KMS-11 (cell line): ENCODE results near the gene UBALD2.

Experiments
- H2AFZ ChIP-seq: fragments of 200-600 bp; sonication (generic); 2 replicates; pipeline ENCODE4 v1.6.1; 2016; ENCODE audit warnings: antibody characterized with exemption, mixed run types, low read depth
- H3K27ac ChIP-seq: fragments of 200-600 bp; sonication (generic); 2 replicates; pipeline ENCODE4 v1.6.1; 2016; ENCODE audit warnings: mild to moderate bottlenecking, mixed run types
- H3K27me3 ChIP-seq: fragments of 200-600 bp; sonication (generic); 2 replicates; pipeline ENCODE4 v1.6.1; 2017; ENCODE audit warnings: mild to moderate bottlenecking, low read depth, mixed run types, moderate library complexity; ENCODE audit not compliant: insufficient read depth
- H3K36me3 ChIP-seq: fragments of 200-600 bp; sonication (generic); 2 replicates; pipeline ENCODE4 v1.6.1; 2017; ENCODE audit warnings: mild to moderate bottlenecking, mixed run types; ENCODE audit not compliant: insufficient read depth
- H3K4me1 ChIP-seq: fragments of 200-600 bp; sonication (generic); 2 replicates; pipeline ENCODE4 v1.6.1; 2016; ENCODE audit warnings: mild to moderate bottlenecking, low read depth, mixed run types; ENCODE audit not compliant: poor library complexity, severe bottlenecking
- H3K4me2 ChIP-seq: fragments of 200-600 bp; sonication (generic); 2 replicates; pipeline ENCODE4 v1.7.0; 2016; ENCODE audit warnings: mild to moderate bottlenecking, mixed run types
- H3K4me3 ChIP-seq: fragments of 200-600 bp; sonication (generic); IDR thresholded peaks from 2 replicates; pipeline ENCODE4 v1.6.1; 2017; ENCODE audit warnings: low read depth, low read length, mixed read lengths; ENCODE audit not compliant: insufficient read depth
- H3K79me2 ChIP-seq: fragments of 200-600 bp; sonication (generic); 2 replicates; pipeline ENCODE4 v1.6.1; 2016; ENCODE audit warnings: low read depth, mixed run types; ENCODE audit not compliant: insufficient read depth
- H3K9ac ChIP-seq: fragments of 200-600 bp; sonication (generic); 2 replicates; pipeline ENCODE4 v1.6.1; 2016; ENCODE audit warnings: mild to moderate bottlenecking, mixed run types
- H4K20me1 ChIP-seq: fragments of 200-600 bp; sonication (generic); 2 replicates; pipeline ENCODE4 v1.6.1; 2016; ENCODE audit warnings: mild to moderate bottlenecking, mixed run types; ENCODE audit not compliant: insufficient read depth
- CTCF ChIP-seq: fragments of 200-600 bp; sonication (generic); conservative IDR thresholded peaks from 2 replicates; pipeline ENCODE4 v1.6.1; 2017; ENCODE audit warnings: low read depth, mild to moderate bottlenecking, antibody characterized with exemption, low read length, moderate library complexity, mixed read lengths

UBALD2 gene

GRCh38 chr17:76260669-76261068 lies 4.5 kb upstream of the UBALD2 start:
- H3K9ac ChIP-seq = no peak overlapping the region
- H3K79me2 ChIP-seq = peaks cover 1% of the 10 kb centered on the region; the same call in 1 of the 2 replicates
- peaks cover 38% of the 10 kb centered on the region for H3K4me1 ChIP-seq
- no peak overlapping the region for H3K4me2 ChIP-seq
- no peaks in the 10 kb centered on the region for H3K27me3 ChIP-seq
- H3K4me3 ChIP-seq = no peak overlapping the region
- H4K20me1 ChIP-seq = no peaks in the 10 kb centered on the region
- H3K36me3 ChIP-seq = no peaks in the 10 kb centered on the region
- TF ChIP-seq CTCF = no peak
- H3K27ac ChIP-seq = no peak overlapping the region
- H2AFZ ChIP-seq = no peak overlapping the region

GRCh38 chr17:76261421-76262215 lies 3.5 kb upstream of the UBALD2 start:
- no peak for TF ChIP-seq CTCF
- H3K4me2 ChIP-seq = no peak overlapping the region
- no peak overlapping the region for H2AFZ ChIP-seq
- H3K4me3 ChIP-seq = no peak overlapping the region
- peaks cover 10% of the 10 kb centered on the region for H3K79me2 ChIP-seq
- H3K9ac ChIP-seq = no peak overlapping the region
- peak overlapping the region; percentile 95; the same call in 1 of the 2 replicates for H3K27ac ChIP-seq
- H3K27me3 ChIP-seq = no peaks in the 10 kb centered on the region
- peaks cover 36% of the 10 kb centered on the region for H3K4me1 ChIP-seq
- no peaks in the 10 kb centered on the region for H3K36me3 ChIP-seq
- H4K20me1 ChIP-seq = no peaks in the 10 kb centered on the region

GRCh38 chr17:76262732-76263344 lies 2.3 kb upstream of the UBALD2 start:
- no peak for TF ChIP-seq CTCF
- peak overlapping the region; percentile 54; the same call in 1 of the 2 replicates for H3K9ac ChIP-seq
- H3K4me1 ChIP-seq = peaks cover 46% of the 10 kb centered on the region
- peaks cover 23% of the 10 kb centered on the region for H3K79me2 ChIP-seq
- H3K4me2 ChIP-seq = peak overlapping the region; percentile 86
- H4K20me1 ChIP-seq = no peaks in the 10 kb centered on the region
- H3K4me3 ChIP-seq = no peak overlapping the region
- peak overlapping the region; percentile 95 for H3K27ac ChIP-seq
- H3K36me3 ChIP-seq = no peaks in the 10 kb centered on the region
- H3K27me3 ChIP-seq = no peaks in the 10 kb centered on the region
- peak overlapping the region; percentile 74 for H2AFZ ChIP-seq

- TF ChIP-seq CTCF = no peak
- Histone ChIP-seq H3K27me3 (no peaks in the 10 kb centered on the region), H3K36me3 (no peaks in the 10 kb centered on the region), H4K20me1 (no peaks in the 10 kb centered on the region), H3K4me1 (peaks cover 57% of the 10 kb centered on the region), H3K4me2 (peak overlapping the region; percentile 86), H3K9ac (peak overlapping the region; percentile 54), H3K27ac (peak overlapping the region; percentile 95), H3K4me3 (no peak overlapping the region), H3K79me2 (peaks cover 33% of the 10 kb centered on the region), H2AFZ (peak overlapping the region; percentile 74)
Observed at GRCh38 chr17:76263896-76264295, 1.3 kb upstream of the UBALD2 start.
